ENCODE results near the gene TRA2B. TPM values are rescaled to one million over a fixed set of nuclear protein-coding genes. Genes with fewer than 3 reads are reported as not detected.
A peak's percentile ranks its signal among the peaks of the same experiment; 100 is the strongest.

TRA2B gene
- total and polyA plus RNA-seq, 12 donors, result 78.2 to 242 (median 106) TPM

DNA sequence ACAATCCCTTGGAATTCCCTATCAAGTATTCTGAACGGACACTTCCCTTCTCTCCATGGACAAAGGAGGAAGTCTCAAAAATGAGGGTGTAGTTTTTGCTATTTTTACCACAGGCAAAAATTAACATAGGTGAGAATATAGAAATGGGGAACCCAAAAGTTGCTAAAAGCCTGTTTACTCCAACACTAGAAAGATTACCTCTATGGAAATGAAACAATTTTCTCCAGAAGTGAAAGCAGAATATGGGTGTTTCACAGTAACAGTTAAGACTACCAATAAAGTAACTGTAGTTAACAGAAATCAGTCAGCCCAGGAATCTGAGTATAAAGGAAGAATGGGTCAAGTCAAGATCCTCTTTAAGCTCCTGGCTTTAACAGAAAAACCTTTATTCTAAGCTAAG is 9.3 kb downstream of the TRA2B start:
- Histone ChIP-seq H3K9me3 (replicated peaks in 1 of 3) (no peaks in the 10 kb centered on the region), H3K36me3 (replicated peaks in 1 of 2) (peaks cover 0 to 35% of the 10 kb centered on the region in 2 donors), H3K27me3 (no peaks in the 10 kb centered on the region), H3K4me3 (peak overlapping the region in 1 of 4 donors; percentile 21), H3K27ac (peak overlapping the region in 3 of 5 donors; percentile 28 to 47 (median 30)), H3K4me1 (replicated peaks in 1 of 2) (peaks cover 72 to 100% of the 10 kb centered on the region in 2 donors)
- TF ChIP-seq POLR2A (IDR thresholded peaks at IDR 0.05), result no peak
- TF ChIP-seq, protein P1, sequence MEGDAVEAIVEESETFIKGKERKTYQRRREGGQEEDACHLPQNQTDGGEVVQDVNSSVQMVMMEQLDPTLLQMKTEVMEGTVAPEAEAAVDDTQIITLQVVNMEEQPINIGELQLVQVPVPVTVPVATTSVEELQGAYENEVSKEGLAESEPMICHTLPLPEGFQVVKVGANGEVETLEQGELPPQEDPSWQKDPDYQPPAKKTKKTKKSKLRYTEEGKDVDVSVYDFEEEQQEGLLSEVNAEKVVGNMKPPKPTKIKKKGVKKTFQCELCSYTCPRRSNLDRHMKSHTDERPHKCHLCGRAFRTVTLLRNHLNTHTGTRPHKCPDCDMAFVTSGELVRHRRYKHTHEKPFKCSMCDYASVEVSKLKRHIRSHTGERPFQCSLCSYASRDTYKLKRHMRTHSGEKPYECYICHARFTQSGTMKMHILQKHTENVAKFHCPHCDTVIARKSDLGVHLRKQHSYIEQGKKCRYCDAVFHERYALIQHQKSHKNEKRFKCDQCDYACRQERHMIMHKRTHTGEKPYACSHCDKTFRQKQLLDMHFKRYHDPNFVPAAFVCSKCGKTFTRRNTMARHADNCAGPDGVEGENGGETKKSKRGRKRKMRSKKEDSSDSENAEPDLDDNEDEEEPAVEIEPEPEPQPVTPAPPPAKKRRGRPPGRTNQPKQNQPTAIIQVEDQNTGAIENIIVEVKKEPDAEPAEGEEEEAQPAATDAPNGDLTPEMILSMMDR (IDR thresholded peaks at IDR 0.05), result no peak
- WGBS, 4 donors, result 10 to 21% (median 13%) methylated on average over 1 of the region's 1 CpG
- DNase-seq, result no peak
- intact Hi-C loops (cut with DNase I), result no loop called here

GRCh38 chr3:185927501-185928200 is 10.2 kb downstream of the TRA2B start:
- H3K9me3 ChIP-seq (replicated peaks in 1 of 3), result no peaks in the 10 kb centered on the region
- H3K4me1 ChIP-seq (replicated peaks in 1 of 2), result peaks cover 66 to 91% of the 10 kb centered on the region in 2 donors
- 6 to 16% (median 13%) methylated on average over 1 of the region's 1 CpG for WGBS, 4 donors
- H3K36me3 ChIP-seq (replicated peaks in 1 of 2), result peaks cover 0 to 44% of the 10 kb centered on the region in 2 donors
- intact Hi-C loops (cut with DNase I), result no loop called here
- no peak for DNase-seq
- peak overlapping the region in 3 of 5 donors; percentile 3 to 54 (median 47) for H3K27ac ChIP-seq
- TF ChIP-seq POLR2A (IDR thresholded peaks at IDR 0.05), result no peak
- TF ChIP-seq, protein P1 (IDR thresholded peaks at IDR 0.05), result no peak
- no peaks in the 10 kb centered on the region for H3K27me3 ChIP-seq
- H3K4me3 ChIP-seq, result peak overlapping the region in 1 of 4 donors; percentile 7

GRCh38 chr3:185926445-185926844 is 11.4 kb downstream of the TRA2B start:
- Histone ChIP-seq H3K4me3 (peak overlapping the region in 1 of 4 donors; percentile 2), H3K4me1 (replicated peaks in 1 of 2) (peaks cover 54 to 79% of the 10 kb centered on the region in 2 donors), H3K27ac (peak overlapping the region in 2 of 5 donors; percentile 31 to 47), H3K36me3 (replicated peaks in 1 of 2) (peaks cover 0 to 56% of the 10 kb centered on the region in 2 donors), H3K27me3 (no peaks in the 10 kb centered on the region), H3K9me3 (replicated peaks in 1 of 3) (no peaks in the 10 kb centered on the region)
- intact Hi-C loops (cut with DNase I), result no loop called here
- WGBS, 4 donors, result 35 to 40% (median 38%) methylated on average over 9 of the region's 9 CpGs
- TF ChIP-seq, protein P1 (IDR thresholded peaks at IDR 0.05), result no peak
- TF ChIP-seq POLR2A (IDR thresholded peaks at IDR 0.05), result no peak
- no peak for DNase-seq

DNA sequence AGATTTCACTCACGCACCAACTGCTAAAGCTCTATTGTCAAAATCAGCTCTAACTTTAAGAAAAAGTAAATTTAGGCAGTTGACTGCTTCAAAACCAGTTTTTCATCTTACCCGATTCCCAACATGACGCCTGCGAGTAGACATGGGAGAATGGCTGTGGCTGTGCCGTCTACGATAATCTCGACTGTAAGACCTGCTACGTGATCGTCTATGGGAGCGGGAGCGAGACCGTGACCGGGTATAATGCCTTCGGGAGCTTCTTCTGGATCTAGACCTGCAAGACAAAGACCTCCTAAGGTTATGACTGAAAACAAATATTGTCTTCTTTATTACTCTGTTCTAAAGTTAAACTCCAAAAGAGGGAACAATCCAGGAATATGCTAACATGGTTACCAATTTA is 12.5 kb downstream of the TRA2B start:
- intact Hi-C loops (cut with DNase I), result no loop called here
- H3K9me3 ChIP-seq (replicated peaks in 1 of 3), result no peaks in the 10 kb centered on the region
- TF ChIP-seq, protein P1 (IDR thresholded peaks at IDR 0.05), result no peak
- no peak for TF ChIP-seq POLR2A (IDR thresholded peaks at IDR 0.05)
- H3K27me3 ChIP-seq, result no peaks in the 10 kb centered on the region
- WGBS, 4 donors, result 86 to 93% (median 89%) methylated on average over 14 of the region's 14 CpGs
- DNase-seq, result no peak
- no peak overlapping the region for H3K27ac ChIP-seq
- no peak overlapping the region for H3K4me3 ChIP-seq
- H3K36me3 ChIP-seq (replicated peaks in 1 of 2), result peaks cover 0 to 59% of the 10 kb centered on the region in 2 donors
- H3K4me1 ChIP-seq (replicated peaks in 1 of 2), result peaks cover 43 to 68% of the 10 kb centered on the region in 2 donors
